Activated naive CD4-positive, alpha-beta T cell treated with Interleukin-2 at 50 U/mL for 16 hours (primary cell): Measurements from ENCODE around the gene ARL2BP.
A peak's percentile ranks its signal among the peaks of the same experiment; 100 is the strongest.

Source experiments
- DNase-seq: peaks from one replicate; pipeline ENCODE4 v3.0.0-alpha.2; 2020

ARL2BP gene

GRCh38 chr16:57284209-57284951 is 39.3 kb downstream of the ARL2BP start, which contains the start of gene PLLP:
Gene PLLP, minus strand, starts transcription at chr16:57284672. Its CDS starts 132 bp downstream, at chr16:57284540.
- peak; percentile 55 for DNase-seq

DNA sequence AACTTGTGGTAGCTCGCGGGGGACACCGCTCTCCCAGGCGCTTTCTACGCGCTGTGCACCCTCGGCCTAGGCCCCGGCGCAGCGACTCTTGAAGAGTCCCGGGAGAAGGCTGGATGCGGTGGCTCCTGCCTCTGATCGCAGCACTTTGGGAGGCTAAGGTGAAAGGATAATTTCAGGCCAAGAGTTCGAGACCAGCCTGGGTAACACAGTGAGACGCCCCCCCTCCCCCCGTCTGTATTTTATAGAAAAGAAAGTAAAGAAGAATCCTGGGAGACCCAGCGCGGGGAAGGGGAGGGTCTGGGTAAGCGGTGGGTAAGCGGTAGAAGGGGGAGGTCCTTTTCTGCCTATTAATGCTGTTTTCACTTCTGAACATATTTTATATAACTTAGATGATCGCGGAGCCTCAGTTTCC is 39.9 kb downstream of the ARL2BP start:
- DNase-seq: no peak

- no peak for DNase-seq
These were observed 40.3 kb downstream of the ARL2BP start for GRCh38 chr16:57285379-57285778.

GRCh38 chr16:57289391-57290257 is 44.6 kb downstream of the ARL2BP start:
- no peak for DNase-seq

GRCh38 chr16:57297856-57298255 is 52.8 kb downstream of the ARL2BP start:
- DNase-seq: peak; percentile 39

DNA sequence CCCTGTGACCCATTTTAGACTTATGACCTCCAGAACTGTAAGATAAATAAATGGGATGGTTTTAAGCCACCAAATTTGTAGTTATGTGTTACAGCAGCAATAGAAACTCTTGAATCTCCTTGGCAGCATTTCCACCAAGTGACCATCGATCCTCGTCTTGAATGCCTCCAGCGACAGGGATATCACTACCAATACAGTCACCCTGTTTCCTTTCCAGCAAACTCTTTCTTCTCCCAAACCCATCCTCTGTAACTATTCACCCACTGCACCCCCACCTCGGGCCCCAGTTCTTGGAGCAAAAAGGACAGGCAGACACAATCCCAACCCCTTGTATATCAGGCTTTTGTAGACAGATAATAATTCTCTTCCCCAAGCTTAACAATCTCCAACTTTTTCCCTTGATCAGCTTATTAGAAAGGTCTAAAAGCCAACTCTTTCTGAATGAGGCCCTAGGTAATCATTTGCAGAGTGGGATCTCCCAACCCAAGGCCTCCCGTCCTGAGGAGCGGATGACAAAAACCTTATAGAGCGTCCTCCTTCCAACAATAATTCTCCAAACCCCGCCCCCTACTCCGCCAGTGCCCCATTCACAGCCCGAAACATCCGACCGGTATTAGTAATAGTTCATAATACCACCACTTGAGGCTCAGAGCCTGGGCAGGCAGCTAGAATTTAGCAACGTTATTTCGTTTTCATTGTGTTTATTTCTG is 54.1 kb downstream of the ARL2BP start:
- peak; percentile 53 for DNase-seq

DNA sequence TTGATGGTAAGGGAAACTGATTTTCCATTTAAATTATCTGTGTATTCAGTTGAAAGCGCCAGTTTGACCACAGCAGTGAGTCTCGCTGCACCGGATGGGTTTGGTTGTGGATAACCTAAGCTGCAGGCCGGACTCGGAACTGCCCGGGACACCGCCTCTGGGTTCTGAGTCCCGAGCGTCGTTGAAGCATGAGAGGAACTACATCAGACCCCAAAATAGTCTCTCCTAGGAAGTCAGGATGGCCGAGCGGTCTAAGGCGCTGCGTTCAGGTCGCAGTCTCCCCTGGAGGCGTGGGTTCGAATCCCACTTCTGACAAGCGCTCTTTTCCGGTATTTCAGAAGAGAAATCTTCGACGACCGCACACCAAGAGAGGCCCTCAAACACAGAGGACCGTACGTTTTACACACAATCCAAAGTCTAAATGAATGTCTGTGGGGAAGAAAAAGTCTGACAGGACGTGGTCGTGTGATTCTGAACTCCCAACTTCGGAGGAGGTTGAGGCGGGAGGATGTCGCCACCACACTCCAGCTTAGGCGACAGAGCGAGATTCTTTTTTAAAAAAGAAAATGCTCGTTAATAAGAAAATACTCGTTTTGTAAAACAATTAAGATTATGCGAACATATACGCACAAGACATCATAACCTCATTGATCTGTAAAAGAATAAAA is 54.8 kb downstream of the ARL2BP start:
- DNase-seq: peak; percentile 83

GRCh38 chr16:57300387-57301125 is 55.5 kb downstream of the ARL2BP start:
- peak; percentile 98 for DNase-seq

DNA sequence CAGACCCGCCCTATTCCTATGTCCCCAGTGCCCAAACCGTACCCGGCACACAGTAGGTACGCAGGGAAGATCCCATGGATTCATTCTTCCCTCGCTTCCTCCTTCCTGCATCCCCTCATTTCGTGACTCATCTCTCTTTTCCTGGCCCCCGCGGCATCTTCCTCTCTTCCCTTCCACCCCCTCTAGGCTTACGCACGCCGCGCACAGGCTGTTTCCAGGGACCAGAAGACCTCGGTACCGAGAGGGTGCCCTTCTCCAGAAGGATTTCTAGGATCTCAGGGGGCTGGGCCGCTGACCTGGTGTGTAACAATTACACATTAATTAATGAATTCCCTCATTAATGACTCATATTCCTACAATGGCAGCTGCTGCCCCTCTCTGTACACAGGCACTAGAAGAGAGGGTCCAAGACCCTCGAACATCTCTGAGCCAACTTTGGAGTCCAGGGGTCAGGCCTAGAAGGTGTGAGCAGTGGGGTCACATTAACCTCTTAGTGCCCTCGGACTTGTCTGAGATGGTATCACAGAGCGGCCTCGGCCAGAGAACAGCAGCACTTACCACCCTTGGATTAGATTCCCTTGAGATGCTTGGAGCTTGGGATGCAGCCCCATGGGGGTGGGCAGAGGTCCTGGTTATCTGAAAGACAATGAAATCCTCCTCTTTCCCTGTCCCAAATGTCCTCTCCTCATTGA is 56.2 kb downstream of the ARL2BP start:
- no peak for DNase-seq
